Neural progenitor cell (in vitro differentiated cells): ENCODE measurements around the gene KRT78.

Experiments used
- EZH2phosphoT487 ChIP-seq: fragments of 200-600 bp; sonication (generic); IDR thresholded peaks from 2 replicates; pipeline ENCODE4 v1.6.1; 2017; ENCODE audit warnings: antibody characterized with exemption
- TF ChIP-seq, protein P1 (sequence below): fragments of 200-600 bp; sonication (generic); IDR thresholded peaks from 2 replicates; pipeline ENCODE4 v1.5.1; 2017; ENCODE audit warnings: antibody characterized with exemption, mild to moderate bottlenecking

DNA sequence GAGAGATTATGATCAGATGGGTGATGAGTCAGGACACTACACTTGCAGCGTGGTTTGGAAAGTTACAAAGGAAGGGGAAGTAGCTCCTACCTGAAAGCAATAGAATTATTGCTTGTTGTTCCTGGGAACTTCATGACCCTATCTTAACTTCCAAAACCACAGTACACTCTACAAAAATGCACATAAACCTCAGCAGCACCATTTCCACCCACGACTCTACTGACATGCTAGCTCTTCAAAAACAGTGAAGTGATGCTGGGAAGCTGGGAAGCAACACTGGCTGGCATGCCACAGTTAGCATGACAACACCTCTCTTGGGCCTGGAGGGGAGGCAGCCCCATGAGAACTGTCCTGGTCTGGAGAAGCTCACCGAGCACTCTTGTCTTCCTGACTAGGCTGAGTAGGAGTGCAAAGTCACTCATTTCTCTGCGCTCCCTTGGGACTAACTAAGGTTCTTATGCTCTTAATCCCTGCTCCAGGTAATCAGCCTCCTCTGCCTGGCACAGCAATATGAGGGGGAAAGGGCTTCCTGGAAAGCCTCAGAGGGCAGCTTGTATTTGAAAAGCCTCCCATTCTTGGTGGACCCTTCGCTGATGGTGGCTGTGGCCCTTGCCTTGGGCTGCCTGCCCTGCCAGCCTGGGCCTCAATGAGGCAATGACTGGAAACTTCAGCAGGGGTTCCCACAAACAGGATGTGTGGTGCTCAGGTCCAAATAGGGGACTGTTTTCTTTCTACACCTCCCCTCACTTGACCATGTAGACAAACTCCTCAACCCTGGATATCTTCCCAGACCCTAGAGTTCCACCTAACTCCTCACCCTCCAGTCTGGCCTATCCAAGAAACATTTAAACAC lies 54.1 kb downstream of the KRT78 start:
- TF ChIP-seq EZH2phosphoT487: no peak
- TF ChIP-seq, protein P1, sequence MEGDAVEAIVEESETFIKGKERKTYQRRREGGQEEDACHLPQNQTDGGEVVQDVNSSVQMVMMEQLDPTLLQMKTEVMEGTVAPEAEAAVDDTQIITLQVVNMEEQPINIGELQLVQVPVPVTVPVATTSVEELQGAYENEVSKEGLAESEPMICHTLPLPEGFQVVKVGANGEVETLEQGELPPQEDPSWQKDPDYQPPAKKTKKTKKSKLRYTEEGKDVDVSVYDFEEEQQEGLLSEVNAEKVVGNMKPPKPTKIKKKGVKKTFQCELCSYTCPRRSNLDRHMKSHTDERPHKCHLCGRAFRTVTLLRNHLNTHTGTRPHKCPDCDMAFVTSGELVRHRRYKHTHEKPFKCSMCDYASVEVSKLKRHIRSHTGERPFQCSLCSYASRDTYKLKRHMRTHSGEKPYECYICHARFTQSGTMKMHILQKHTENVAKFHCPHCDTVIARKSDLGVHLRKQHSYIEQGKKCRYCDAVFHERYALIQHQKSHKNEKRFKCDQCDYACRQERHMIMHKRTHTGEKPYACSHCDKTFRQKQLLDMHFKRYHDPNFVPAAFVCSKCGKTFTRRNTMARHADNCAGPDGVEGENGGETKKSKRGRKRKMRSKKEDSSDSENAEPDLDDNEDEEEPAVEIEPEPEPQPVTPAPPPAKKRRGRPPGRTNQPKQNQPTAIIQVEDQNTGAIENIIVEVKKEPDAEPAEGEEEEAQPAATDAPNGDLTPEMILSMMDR: no peak
